GM20000 (cell line): ENCODE measurements around the gene STYX.

ENCODE experiments used
- DNase-seq: peaks from one replicate; pipeline ENCODE4 v3.0.0; 2012; ENCODE audit warnings: low spot score
- CTCF ChIP-seq: IDR thresholded peaks from 2 replicates; pipeline ENCODE4 v1.5.1; 2012; ENCODE audit warnings: mild to moderate bottlenecking, control low read depth; ENCODE audit errors: extremely low read depth, missing control alignments

STYX gene

GRCh38 chr14:52802597-52802996 lies 72.6 kb downstream of the STYX start:
- DNase-seq, result no peak
- TF ChIP-seq CTCF, result no peak

GRCh38 chr14:52806115-52806514 lies 76.1 kb downstream of the STYX start:
- TF ChIP-seq CTCF, result no peak
- no peak for DNase-seq

- DNase-seq, result no peak
- TF ChIP-seq CTCF, result no peak
Measured at GRCh38 chr14:52808101-52808500, 78.1 kb downstream of the STYX start.

- DNase-seq, result no peak
- no peak for TF ChIP-seq CTCF
Measured at GRCh38 chr14:52821805-52822250, 91.9 kb downstream of the STYX start.

GRCh38 chr14:52824462-52824861 lies 94.5 kb downstream of the STYX start:
- no peak for DNase-seq

More at GRCh38 chr14:52824462-52824861, 94.5 kb downstream of the STYX start:
- no peak for TF ChIP-seq CTCF
